HG02623 (cell line): Measurements from ENCODE around the gene AQP12A.

Experiments
- ATAC-seq: cut with Tn5 transposase; IDR thresholded peaks from one replicate; pipeline ENCODE4 v1.9.1; 2021; ENCODE audit warnings: moderate library complexity; ENCODE audit not compliant: unreplicated experiment

AQP12A gene

GRCh38 chr2:240736281-240737250 is 44.9 kb downstream of the AQP12A start:
- no peak for ATAC-seq

DNA sequence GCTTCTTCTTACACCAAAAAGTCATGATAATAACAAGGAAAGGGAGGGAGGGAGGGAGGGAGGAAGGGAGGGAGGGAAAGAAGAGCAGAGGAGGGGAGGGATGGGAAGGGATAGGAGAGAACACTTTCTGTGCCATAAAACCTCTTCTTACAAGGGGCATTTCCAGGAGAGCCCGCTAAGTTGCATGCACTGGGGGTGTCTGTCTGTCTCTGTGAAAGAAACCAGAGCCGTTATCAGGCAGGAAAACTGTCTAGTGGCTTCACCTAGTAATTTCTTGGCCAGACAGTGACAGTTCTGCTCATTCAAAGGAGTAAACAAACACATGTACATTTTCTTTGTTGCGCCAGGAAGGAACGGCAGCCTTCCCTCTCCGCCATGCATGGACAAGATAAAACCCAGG is 45.8 kb downstream of the AQP12A start:
- ATAC-seq: no peak

GRCh38 chr2:240737958-240738357 is 46.3 kb downstream of the AQP12A start:
- no peak for ATAC-seq

DNA sequence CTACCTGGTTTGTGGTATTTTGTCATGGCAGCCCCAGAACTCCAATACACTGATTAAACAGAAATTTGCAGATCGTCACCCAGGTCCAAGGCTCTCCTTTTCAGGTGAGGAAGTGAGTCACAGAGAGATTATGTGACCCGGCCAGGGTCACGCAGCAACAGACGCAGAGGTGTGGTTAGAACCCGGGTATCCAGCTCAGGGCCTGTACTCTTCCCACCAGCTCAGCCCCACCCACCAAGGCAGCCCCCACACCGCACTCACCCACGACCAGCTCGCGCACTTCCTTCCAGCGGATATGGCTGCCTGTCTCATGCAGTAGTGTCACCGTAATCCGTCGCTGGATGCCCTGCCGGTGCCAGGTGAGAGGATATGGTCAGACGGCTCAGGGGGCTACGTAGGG is 48.1 kb downstream of the AQP12A start:
- ATAC-seq: no peak

DNA sequence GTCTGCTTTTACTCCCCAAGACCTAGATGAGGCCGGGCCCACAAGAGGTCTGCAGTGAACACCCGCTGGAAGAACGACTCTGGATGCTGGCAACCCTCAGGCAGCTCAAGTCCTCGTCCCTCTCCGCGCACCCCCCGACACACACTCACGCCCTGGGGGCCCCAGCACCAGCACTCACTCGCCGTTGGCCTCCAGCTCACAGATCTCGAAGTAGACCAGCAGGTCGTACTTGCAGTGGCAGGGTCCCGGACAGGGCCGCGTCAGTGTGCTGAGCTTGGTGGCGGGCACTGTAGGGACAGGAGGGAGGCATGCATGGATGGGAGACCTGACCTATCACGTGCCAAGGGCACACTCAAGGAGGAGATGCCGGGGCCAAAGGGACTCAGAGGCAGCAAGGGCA is 49.4 kb downstream of the AQP12A start:
- no peak for ATAC-seq

DNA sequence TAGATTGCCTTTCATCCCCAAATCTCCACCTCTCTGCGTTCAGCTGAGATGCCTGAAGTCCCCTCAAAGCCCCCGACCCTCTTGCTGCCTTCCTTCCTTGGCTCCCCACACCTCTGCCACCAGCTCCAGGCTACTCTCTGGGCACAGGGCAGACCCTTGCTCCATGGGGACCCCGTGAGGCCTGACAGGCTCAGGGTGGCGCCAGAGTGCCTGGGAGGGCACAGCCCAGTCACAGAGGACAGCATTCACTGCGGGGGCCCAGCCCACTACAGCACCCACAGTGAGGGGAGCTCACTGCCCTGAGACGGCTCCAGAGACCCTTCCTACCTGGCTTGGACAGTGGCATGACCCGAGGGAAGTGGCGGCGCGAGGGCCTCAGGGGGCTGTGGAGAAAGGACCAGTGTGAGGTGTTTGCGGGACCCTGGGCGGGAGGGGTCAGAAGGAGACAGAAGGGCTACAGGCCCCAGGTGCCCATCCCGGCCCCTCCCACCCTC is 51.0 kb downstream of the AQP12A start:
- no peak for ATAC-seq

- no peak for ATAC-seq
Observed at GRCh38 chr2:240745456-240745855, 53.8 kb downstream of the AQP12A start.

GRCh38 chr2:240745962-240746361 is 54.3 kb downstream of the AQP12A start:
- no peak for ATAC-seq

- no peak for ATAC-seq
Observed at GRCh38 chr2:240746671-240747070, 55.0 kb downstream of the AQP12A start.

- no peak for ATAC-seq
Observed at GRCh38 chr2:240747256-240747655, 55.6 kb downstream of the AQP12A start.
